ENCODE data around the gene NAP1L4. TPM values are rescaled to one million over a fixed set of nuclear protein-coding genes. Genes with fewer than 3 reads are reported as not detected.

The NAP1L4 gene
- total RNA-seq, 1 experiment from 2014 or later, result 184 TPM

- Histone ChIP-seq H3K27me3 (replicated peaks; ENCODE audit: insufficient read depth, low read depth, low read length, poor library complexity) (no peaks in the 10 kb centered on the region), H3K27ac (ENCODE audit: low read depth, low read length, poor library complexity, severe bottlenecking) (no peak overlapping the region), H3K36me3 (ENCODE audit: insufficient read depth, low read length, poor library complexity, severe bottlenecking) (peaks cover 77% of the 10 kb centered on the region), H3K4me3 (ENCODE audit: low read depth, low read length, poor library complexity, severe bottlenecking) (no peak overlapping the region), H3K4me1 (ENCODE audit: insufficient read depth, low read length, poor library complexity, severe bottlenecking) (peaks cover 3% of the 10 kb centered on the region), H3K9me3 (ENCODE audit: low read depth, low read length, poor library complexity, severe bottlenecking) (no peaks in the 10 kb centered on the region)
- TF ChIP-seq, protein P1, sequence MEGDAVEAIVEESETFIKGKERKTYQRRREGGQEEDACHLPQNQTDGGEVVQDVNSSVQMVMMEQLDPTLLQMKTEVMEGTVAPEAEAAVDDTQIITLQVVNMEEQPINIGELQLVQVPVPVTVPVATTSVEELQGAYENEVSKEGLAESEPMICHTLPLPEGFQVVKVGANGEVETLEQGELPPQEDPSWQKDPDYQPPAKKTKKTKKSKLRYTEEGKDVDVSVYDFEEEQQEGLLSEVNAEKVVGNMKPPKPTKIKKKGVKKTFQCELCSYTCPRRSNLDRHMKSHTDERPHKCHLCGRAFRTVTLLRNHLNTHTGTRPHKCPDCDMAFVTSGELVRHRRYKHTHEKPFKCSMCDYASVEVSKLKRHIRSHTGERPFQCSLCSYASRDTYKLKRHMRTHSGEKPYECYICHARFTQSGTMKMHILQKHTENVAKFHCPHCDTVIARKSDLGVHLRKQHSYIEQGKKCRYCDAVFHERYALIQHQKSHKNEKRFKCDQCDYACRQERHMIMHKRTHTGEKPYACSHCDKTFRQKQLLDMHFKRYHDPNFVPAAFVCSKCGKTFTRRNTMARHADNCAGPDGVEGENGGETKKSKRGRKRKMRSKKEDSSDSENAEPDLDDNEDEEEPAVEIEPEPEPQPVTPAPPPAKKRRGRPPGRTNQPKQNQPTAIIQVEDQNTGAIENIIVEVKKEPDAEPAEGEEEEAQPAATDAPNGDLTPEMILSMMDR (conservative IDR thresholded peaks at IDR 0.05; ENCODE audit: low read depth, low read length), result no peak
- TF ChIP-seq EZH2 (IDR thresholded peaks at IDR 0.05; ENCODE audit: borderline replicate concordance, low read depth, low read length, poor library complexity, severe bottlenecking), result no peak
- no TSS peak for BruUV-seq (replicated peaks)
- POLR2A ChIA-PET (ENCODE audit: low non-redundant PET), result no interaction called here
- intact Hi-C loops (cut with micrococcal nuclease; ENCODE audit: unreplicated experiment), result no loop called here
- CTCF ChIA-PET, result no interaction called here
- DNase-seq (ENCODE audit: low spot score), result no peak
Observed at GRCh38 chr11:2963112-2963754, 28.9 kb downstream of the NAP1L4 start.

DNA sequence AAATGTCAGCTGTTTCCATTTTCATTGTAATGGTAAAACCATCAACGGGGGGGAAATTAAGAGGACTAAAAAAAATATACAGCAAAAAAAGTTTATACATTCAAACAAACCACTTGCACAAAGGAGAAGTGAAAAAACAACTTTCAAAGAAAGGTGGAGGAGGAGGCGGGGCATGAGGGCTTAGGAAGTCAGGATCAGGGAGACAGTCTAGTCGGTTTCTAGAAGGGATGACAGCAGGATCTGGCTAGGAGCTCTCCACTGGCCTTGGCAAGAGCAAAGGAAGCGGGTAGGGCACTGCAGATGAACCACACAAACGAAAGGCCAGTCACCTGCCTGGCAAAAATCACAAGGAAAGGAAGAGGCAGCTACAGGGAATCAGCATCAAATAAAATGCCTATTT, 31.0 kb downstream of the NAP1L4 start:
- TF ChIP-seq, protein P1 (conservative IDR thresholded peaks at IDR 0.05; ENCODE audit: low read depth, low read length), result no peak
- TF ChIP-seq EZH2 (IDR thresholded peaks at IDR 0.05; ENCODE audit: borderline replicate concordance, low read depth, low read length, poor library complexity, severe bottlenecking), result no peak
- intact Hi-C loops (cut with micrococcal nuclease; ENCODE audit: unreplicated experiment), result no loop called here
- no peak for DNase-seq (ENCODE audit: low spot score)
- ChIA-PET CTCF (no interaction called here), POLR2A (ENCODE audit: low non-redundant PET) (no interaction called here)
- Histone ChIP-seq H3K36me3 (ENCODE audit: insufficient read depth, low read length, poor library complexity, severe bottlenecking) (peaks cover 66% of the 10 kb centered on the region), H3K27ac (ENCODE audit: low read depth, low read length, poor library complexity, severe bottlenecking) (no peak overlapping the region), H3K9me3 (ENCODE audit: low read depth, low read length, poor library complexity, severe bottlenecking) (no peaks in the 10 kb centered on the region), H3K4me1 (ENCODE audit: insufficient read depth, low read length, poor library complexity, severe bottlenecking) (peaks cover 25% of the 10 kb centered on the region), H3K4me3 (ENCODE audit: low read depth, low read length, poor library complexity, severe bottlenecking) (no peak overlapping the region), H3K27me3 (replicated peaks; ENCODE audit: insufficient read depth, low read depth, low read length, poor library complexity) (no peaks in the 10 kb centered on the region)
- BruUV-seq (replicated peaks), result no TSS peak

DNA sequence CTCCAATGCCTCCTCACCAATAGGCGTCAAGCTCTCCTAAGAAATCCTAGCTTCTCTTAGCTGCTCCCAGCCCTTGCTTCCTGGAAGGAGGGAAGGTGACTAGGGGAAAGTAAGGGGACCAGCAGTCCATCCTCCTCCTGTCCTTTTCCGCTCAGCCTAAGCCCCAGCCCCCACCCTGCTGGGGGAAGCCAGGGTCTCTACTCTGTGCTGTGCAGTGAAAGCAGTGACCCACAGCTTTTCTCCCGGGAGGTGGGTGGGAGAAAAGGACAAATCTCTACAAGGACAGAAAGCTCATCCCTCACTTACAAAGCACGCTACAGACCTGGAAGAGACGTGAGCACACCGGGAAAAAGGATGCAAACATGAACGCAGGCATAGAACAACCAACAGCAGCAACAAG, 32.0 kb downstream of the NAP1L4 start:
- Histone ChIP-seq H3K27me3 (replicated peaks; ENCODE audit: insufficient read depth, low read depth, low read length, poor library complexity) (no peaks in the 10 kb centered on the region), H3K4me1 (ENCODE audit: insufficient read depth, low read length, poor library complexity, severe bottlenecking) (peaks cover 28% of the 10 kb centered on the region), H3K9me3 (ENCODE audit: low read depth, low read length, poor library complexity, severe bottlenecking) (no peaks in the 10 kb centered on the region), H3K36me3 (ENCODE audit: insufficient read depth, low read length, poor library complexity, severe bottlenecking) (peaks cover 66% of the 10 kb centered on the region), H3K4me3 (ENCODE audit: low read depth, low read length, poor library complexity, severe bottlenecking) (no peak overlapping the region), H3K27ac (ENCODE audit: low read depth, low read length, poor library complexity, severe bottlenecking) (no peak overlapping the region)
- TF ChIP-seq EZH2 (IDR thresholded peaks at IDR 0.05; ENCODE audit: borderline replicate concordance, low read depth, low read length, poor library complexity, severe bottlenecking), result no peak
- TF ChIP-seq, protein P1 (conservative IDR thresholded peaks at IDR 0.05; ENCODE audit: low read depth, low read length), result no peak
- DNase-seq (ENCODE audit: low spot score), result no peak
- ChIA-PET CTCF (no interaction called here), POLR2A (ENCODE audit: low non-redundant PET) (no interaction called here)
- intact Hi-C loops (cut with micrococcal nuclease; ENCODE audit: unreplicated experiment), result no loop called here
- no TSS peak for BruUV-seq (replicated peaks)
